Trophoblast cell (in vitro differentiated cells and primary cell): Measurements from ENCODE around the gene ESYT1.

Experiments used
- DNase-seq, 2 donors: peaks; one replicate each; pipeline ENCODE4 v3.0.0-alpha.2; 2016
- H2AFZ ChIP-seq: 2 replicates; pipeline ENCODE4 v1.6.1; 2013; ENCODE audit warnings: low read length, moderate library complexity, mild to moderate bottlenecking; ENCODE audit not compliant: insufficient read depth, poor library complexity
- H2AK5ac ChIP-seq: 2 replicates; pipeline ENCODE4 v1.6.1; 2013; ENCODE audit warnings: mild to moderate bottlenecking, low read length
- H2BK120ac ChIP-seq: 2 replicates; pipeline ENCODE4 v1.6.1; 2013; ENCODE audit warnings: low read length, mild to moderate bottlenecking, moderate library complexity; ENCODE audit not compliant: insufficient read depth, poor library complexity
- H2BK12ac ChIP-seq: 2 replicates; pipeline ENCODE4 v1.6.1; 2013; ENCODE audit warnings: mild to moderate bottlenecking, low read length, moderate library complexity
- H2BK5ac ChIP-seq: 2 replicates; pipeline ENCODE4 v1.6.1; 2013; ENCODE audit warnings: low read length, low read depth, moderate library complexity, mild to moderate bottlenecking; ENCODE audit not compliant: poor library complexity
- H3K14ac ChIP-seq: 2 replicates; pipeline ENCODE4 v1.6.1; 2013; ENCODE audit warnings: mild to moderate bottlenecking, low read length
- H3K18ac ChIP-seq: 2 replicates; pipeline ENCODE4 v1.6.1; 2013; ENCODE audit warnings: mild to moderate bottlenecking, low read length
- H3K23ac ChIP-seq: 2 replicates; pipeline ENCODE4 v1.6.1; 2013; ENCODE audit warnings: low read length
- H3K27ac ChIP-seq: 2 replicates; pipeline ENCODE4 v1.5.1; 2013; ENCODE audit warnings: low read depth, mild to moderate bottlenecking, inconsistent platforms, low read length, moderate library complexity
- H3K27me3 ChIP-seq: 2 replicates; pipeline ENCODE4 v1.6.1; 2013; ENCODE audit warnings: inconsistent platforms, mild to moderate bottlenecking, low read length, moderate library complexity; ENCODE audit not compliant: insufficient read depth
- H3K36me3 ChIP-seq, 2 experiments: 1 replicate in 1 of 2; 2 replicates in 1 of 2; pipeline ENCODE4 v1.6.1; 2013; ENCODE audit warnings: low read length in 2 of 2, mild to moderate bottlenecking in 2 of 2, moderate library complexity in 1 of 2; ENCODE audit not compliant: insufficient read depth in 2 of 2, control insufficient read depth in 1 of 2
- H3K4ac ChIP-seq: 2 replicates; pipeline ENCODE4 v1.6.1; 2013; ENCODE audit warnings: low read depth, mild to moderate bottlenecking, low read length, moderate library complexity
- H3K4me1 ChIP-seq, 2 experiments: 1 replicate in 1 of 2; 2 replicates in 1 of 2; pipeline ENCODE4 v1.6.1; 2013; ENCODE audit warnings: low read length in 2 of 2, mild to moderate bottlenecking in 2 of 2, moderate library complexity in 1 of 2; ENCODE audit not compliant: insufficient read depth in 2 of 2, control insufficient read depth in 1 of 2
- H3K4me2 ChIP-seq: 2 replicates; pipeline ENCODE4 v1.6.1; 2013; ENCODE audit warnings: inconsistent platforms, mild to moderate bottlenecking, low read length, moderate library complexity
- H3K4me3 ChIP-seq: 2 replicates; pipeline ENCODE4 v1.5.1; 2013; ENCODE audit warnings: mild to moderate bottlenecking, low read depth, low read length, inconsistent platforms
- H3K79me1 ChIP-seq: one replicate; pipeline ENCODE4 v1.6.1; 2013; ENCODE audit warnings: low read length
- H3K79me2 ChIP-seq: 2 replicates; pipeline ENCODE4 v1.6.1; 2013; ENCODE audit warnings: low read length, mild to moderate bottlenecking; ENCODE audit not compliant: control insufficient read depth, insufficient read depth, poor library complexity
- H3K9ac ChIP-seq: 2 replicates; pipeline ENCODE4 v1.6.1; 2013; ENCODE audit warnings: mild to moderate bottlenecking, low read length
- H3K9me3 ChIP-seq: 2 replicates; pipeline ENCODE4 v1.6.1; 2013; ENCODE audit warnings: low read depth, mild to moderate bottlenecking, control low read depth, inconsistent platforms, low read length; ENCODE audit not compliant: insufficient read depth
- H4K12ac ChIP-seq: 2 replicates; pipeline ENCODE4 v1.6.1; 2013; ENCODE audit warnings: low read depth, mild to moderate bottlenecking, low read length, moderate library complexity
- H4K8ac ChIP-seq: 2 replicates; pipeline ENCODE4 v1.6.1; 2013; ENCODE audit warnings: low read depth, mild to moderate bottlenecking, low read length, moderate library complexity
- H4K91ac ChIP-seq: one replicate; pipeline ENCODE4 v1.6.1; 2013; ENCODE audit warnings: low read depth, mild to moderate bottlenecking, low read length, moderate library complexity
- WGBS: extraction: QIAGEN DNeasy Blood & Tissue Kit; methylation state at CpG from one replicate; pipeline ENCODE4 v1.1.7; 2013; ENCODE audit warnings: missing lambda C conversion rate; ENCODE audit not compliant: insufficient read length, insufficient coverage; ENCODE audit errors: extremely low coverage; 5-methylcytosine and 5-hydroxymethylcytosine counted together

The ESYT1 gene

DNA sequence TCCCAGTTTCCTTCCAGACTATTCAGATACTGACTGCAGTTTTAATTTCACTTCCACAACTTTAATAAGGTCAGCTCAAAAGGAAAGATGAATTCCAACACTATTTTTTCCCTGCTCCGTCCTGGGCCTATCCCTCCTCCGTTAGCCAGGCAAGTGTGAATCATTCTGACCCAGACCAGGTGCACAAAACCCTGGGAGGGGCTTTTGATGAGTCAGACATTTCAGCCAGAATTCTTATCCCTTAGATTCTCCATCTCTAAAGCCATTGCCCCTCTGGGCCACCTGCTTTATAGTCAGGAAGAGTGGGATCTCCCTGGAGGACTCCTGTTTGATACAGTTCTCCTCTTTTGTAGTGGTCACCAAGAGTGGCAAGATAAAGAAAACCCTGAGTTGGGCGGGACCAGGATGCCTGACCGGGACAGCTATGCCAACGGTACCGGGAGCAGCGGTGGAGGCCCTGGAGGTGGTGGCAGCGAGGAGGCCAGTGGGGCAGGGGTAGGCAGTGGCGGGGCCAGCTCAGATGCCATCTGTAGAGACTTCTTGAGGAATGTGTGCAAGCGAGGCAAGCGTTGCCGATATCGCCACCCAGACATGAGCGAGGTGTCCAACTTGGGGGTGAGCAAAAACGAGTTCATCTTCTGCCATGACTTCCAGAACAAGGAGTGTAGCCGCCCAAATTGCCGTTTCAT, 7.8 kb upstream of the ESYT1 start:
- Histone ChIP-seq H3K27ac (no peak overlapping the region), H3K79me2 (peaks cover 8% of the 10 kb centered on the region), H3K27me3 (no peaks in the 10 kb centered on the region), H3K79me1 (peaks cover 12% of the 10 kb centered on the region), H3K4ac (no peak overlapping the region), H3K4me1 (peaks cover 6 to 11% of the 10 kb centered on the region in 2 experiments), H3K23ac (no peak overlapping the region), H4K12ac (no peak overlapping the region), H4K8ac (no peak overlapping the region), H3K4me2 (peak overlapping the region; percentile 4), H3K14ac (no peak overlapping the region), H3K4me3 (no peak overlapping the region), H2AFZ (no peak overlapping the region), H3K9ac (no peak overlapping the region), H3K36me3 (peaks cover 7 to 12% of the 10 kb centered on the region in 2 experiments), H3K18ac (no peak overlapping the region), H2BK120ac (no peak overlapping the region), H4K91ac (no peak overlapping the region), H2BK12ac (no peak overlapping the region), H3K9me3 (no peaks in the 10 kb centered on the region), H2BK5ac (no peak overlapping the region), H2AK5ac (no peak overlapping the region)
- no CpG with 5 or more reads among the region's 17 CpGs for WGBS
- peak in 1 of 2 donors; percentile 9 for DNase-seq

DNA sequence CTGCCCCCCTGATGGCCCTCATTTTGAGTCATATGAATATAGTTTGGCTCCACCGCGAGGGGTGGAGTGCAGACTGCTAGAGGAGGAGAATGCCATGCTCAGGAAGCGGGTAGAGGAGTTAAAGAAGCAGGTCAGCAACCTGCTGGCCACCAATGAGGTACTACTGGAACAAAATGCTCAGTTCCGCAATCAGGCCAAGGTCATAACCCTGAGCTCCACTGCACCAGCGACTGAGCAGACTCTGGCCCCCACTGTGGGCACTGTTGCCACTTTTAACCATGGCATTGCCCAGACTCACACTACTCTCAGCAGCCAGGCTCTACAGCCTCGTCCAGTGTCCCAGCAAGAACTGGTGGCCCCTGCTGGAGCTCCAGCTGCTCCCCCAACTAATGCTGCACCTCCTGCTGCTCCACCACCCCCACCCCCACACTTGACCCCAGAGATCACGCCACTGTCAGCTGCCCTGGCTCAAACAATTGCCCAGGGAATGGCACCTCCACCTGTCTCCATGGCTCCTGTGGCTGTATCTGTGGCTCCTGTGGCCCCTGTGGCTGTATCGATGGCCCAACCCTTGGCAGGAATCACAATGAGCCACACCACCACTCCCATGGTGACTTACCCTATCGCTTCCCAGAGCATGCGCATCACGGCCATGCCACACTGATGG, 6.7 kb upstream of the ESYT1 start:
- H3K4me2 ChIP-seq = no peak overlapping the region
- DNase-seq = no peak
- no peak overlapping the region for H3K4me3 ChIP-seq
- H3K4ac ChIP-seq = no peak overlapping the region
- no peaks in the 10 kb centered on the region for H3K27me3 ChIP-seq
- H2AK5ac ChIP-seq = no peak overlapping the region
- H3K14ac ChIP-seq = no peak overlapping the region
- H3K18ac ChIP-seq = no peak overlapping the region
- H3K9ac ChIP-seq = no peak overlapping the region
- H2BK12ac ChIP-seq = no peak overlapping the region
- no peak overlapping the region for H4K12ac ChIP-seq
- no peak overlapping the region for H2AFZ ChIP-seq
- no peak overlapping the region for H3K27ac ChIP-seq
- H2BK120ac ChIP-seq = no peak overlapping the region
- H3K23ac ChIP-seq = no peak overlapping the region
- H3K79me2 ChIP-seq = peaks cover 6% of the 10 kb centered on the region
- no CpG with 5 or more reads among the region's 11 CpGs for WGBS
- peaks cover 6 to 10% of the 10 kb centered on the region in 2 experiments for H3K4me1 ChIP-seq
- no peak overlapping the region for H4K91ac ChIP-seq
- H3K9me3 ChIP-seq = no peaks in the 10 kb centered on the region
- no peak overlapping the region for H2BK5ac ChIP-seq
- H4K8ac ChIP-seq = no peak overlapping the region
- H3K79me1 ChIP-seq = peaks cover 6% of the 10 kb centered on the region
- H3K36me3 ChIP-seq = peaks cover 7 to 12% of the 10 kb centered on the region in 2 experiments

GRCh38 chr12:56122637-56123036, 5.4 kb upstream of the ESYT1 start:
- Histone ChIP-seq H2BK120ac (no peak overlapping the region), H3K14ac (no peak overlapping the region), H3K4ac (no peak overlapping the region), H3K4me3 (no peak overlapping the region), H3K4me2 (no peak overlapping the region), H3K79me1 (peaks cover 3% of the 10 kb centered on the region), H4K8ac (no peak overlapping the region), H4K12ac (no peak overlapping the region), H3K27me3 (no peaks in the 10 kb centered on the region), H4K91ac (no peak overlapping the region), H3K9me3 (no peaks in the 10 kb centered on the region), H3K9ac (no peak overlapping the region), H3K18ac (no peak overlapping the region), H2BK12ac (no peak overlapping the region), H3K27ac (no peak overlapping the region), H3K23ac (no peak overlapping the region), H2AK5ac (no peak overlapping the region), H3K79me2 (peaks cover 3% of the 10 kb centered on the region), H3K4me1 (peaks cover 6 to 10% of the 10 kb centered on the region in 2 experiments), H3K36me3 (peaks cover 7 to 12% of the 10 kb centered on the region in 2 experiments), H2BK5ac (no peak overlapping the region), H2AFZ (no peak overlapping the region)
- WGBS = no CpG with 5 or more reads among the region's 2 CpGs
- DNase-seq = no peak

DNA sequence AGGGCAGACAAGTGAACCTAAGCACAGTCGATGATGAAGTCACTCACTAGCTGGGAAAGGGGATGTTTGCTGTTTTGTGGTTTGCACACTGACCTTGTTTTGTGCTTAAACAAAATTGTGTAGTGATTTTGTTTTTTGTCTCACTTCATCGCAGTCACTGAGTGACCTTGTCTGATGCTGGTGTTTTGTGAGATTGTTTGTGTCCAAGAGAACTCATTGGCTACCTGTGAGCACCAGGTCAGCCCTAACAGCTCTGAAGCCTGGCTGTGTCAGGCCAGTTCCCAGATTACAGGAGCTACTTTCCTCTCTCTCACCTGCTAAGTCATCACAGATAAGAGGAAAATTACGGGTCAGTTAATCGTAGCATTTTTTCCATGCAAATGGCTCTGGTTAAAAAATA, 3.9 kb upstream of the ESYT1 start:
- no peak overlapping the region for H2BK120ac ChIP-seq
- H4K91ac ChIP-seq = no peak overlapping the region
- no peak overlapping the region for H3K18ac ChIP-seq
- no peak overlapping the region for H2AFZ ChIP-seq
- H2BK12ac ChIP-seq = no peak overlapping the region
- H3K14ac ChIP-seq = no peak overlapping the region
- H3K4me2 ChIP-seq = no peak overlapping the region
- H4K12ac ChIP-seq = no peak overlapping the region
- H3K4me3 ChIP-seq = no peak overlapping the region
- peaks cover 5 to 7% of the 10 kb centered on the region in 2 experiments for H3K4me1 ChIP-seq
- H2BK5ac ChIP-seq = no peak overlapping the region
- H3K27ac ChIP-seq = no peak overlapping the region
- H3K9ac ChIP-seq = no peak overlapping the region
- peaks cover 7 to 12% of the 10 kb centered on the region in 2 experiments for H3K36me3 ChIP-seq
- H3K4ac ChIP-seq = no peak overlapping the region
- DNase-seq = no peak
- H3K23ac ChIP-seq = no peak overlapping the region
- no peaks in the 10 kb centered on the region for H3K27me3 ChIP-seq
- no peaks in the 10 kb centered on the region for H3K9me3 ChIP-seq
- WGBS = no CpG with 5 or more reads among the region's 4 CpGs
- H4K8ac ChIP-seq = no peak overlapping the region
- peaks cover 7% of the 10 kb centered on the region for H3K79me2 ChIP-seq
- peaks cover 9% of the 10 kb centered on the region for H3K79me1 ChIP-seq
- H2AK5ac ChIP-seq = no peak overlapping the region
